ENCODE measurements around the gene MICB.
"Not testable (repeated sequence)": the region's sequence is repeated elsewhere in the genome, so short reads cannot be mapped to it uniquely, and the experiment has no call there.

The MICB gene

DNA sequence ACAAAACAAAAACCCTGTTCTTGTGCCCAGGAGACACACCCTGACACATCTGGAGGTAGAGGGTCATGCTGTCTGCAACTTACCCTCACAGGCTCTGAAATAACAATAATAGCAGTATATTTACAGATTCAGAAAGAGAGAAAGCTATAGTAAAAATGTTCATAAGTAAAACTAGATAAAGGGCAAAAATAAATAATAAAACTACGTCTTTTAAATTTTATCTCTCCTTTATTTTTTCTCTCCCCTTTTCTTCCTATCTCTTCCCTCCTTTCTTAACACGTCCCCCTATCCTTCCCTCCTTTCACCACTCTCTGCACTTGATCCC lies 4.4 kb upstream of the MICB start:
- H4K12ac ChIP-seq (ENCODE audit: low read depth, low read length); H3K9ac ChIP-seq (ENCODE audit: low read length); H2BK5ac ChIP-seq (ENCODE audit: low read depth, low read length, poor library complexity); H3K9me3 ChIP-seq (ENCODE audit: insufficient read depth, low read depth, low read length); H4K8ac ChIP-seq (ENCODE audit: low read depth, low read length); H3K4me1 ChIP-seq (ENCODE audit: control insufficient read depth in 1 of 2, insufficient read depth in 2 of 2, low read length in 2 of 2); DNase-seq; H3K18ac ChIP-seq (ENCODE audit: low read length); H3K4ac ChIP-seq (ENCODE audit: low read depth, low read length); H3K14ac ChIP-seq (ENCODE audit: low read length); H3K27ac ChIP-seq (ENCODE audit: low read depth, low read length); H3K36me3 ChIP-seq (ENCODE audit: control insufficient read depth in 1 of 2, insufficient read depth in 2 of 2, low read length in 2 of 2); H3K79me2 ChIP-seq (ENCODE audit: control insufficient read depth, insufficient read depth, low read length, poor library complexity); H2AK5ac ChIP-seq (ENCODE audit: low read length); H2BK120ac ChIP-seq (ENCODE audit: insufficient read depth, low read length, poor library complexity); H3K23ac ChIP-seq (ENCODE audit: low read length); H4K91ac ChIP-seq (ENCODE audit: low read depth, low read length); H3K4me3 ChIP-seq (ENCODE audit: low read depth, low read length); H2BK12ac ChIP-seq (ENCODE audit: low read length); H3K79me1 ChIP-seq (ENCODE audit: low read length); H2AFZ ChIP-seq (ENCODE audit: insufficient read depth, low read length, poor library complexity): not testable (repeated sequence)
- Histone ChIP-seq H3K4me2 (ENCODE audit: low read length) (peak overlapping the region; percentile 90), H3K27me3 (ENCODE audit: insufficient read depth, low read length) (peaks cover 12% of the 10 kb centered on the region)
- WGBS (ENCODE audit: extremely low coverage, insufficient coverage, insufficient read length), result 100% methylated on average over 2 of the region's 2 CpGs

- Histone ChIP-seq H3K14ac (ENCODE audit: low read length) (no peak overlapping the region), H3K18ac (ENCODE audit: low read length) (no peak overlapping the region), H4K12ac (ENCODE audit: low read depth, low read length) (no peak overlapping the region), H2BK5ac (ENCODE audit: low read depth, low read length, poor library complexity) (no peak overlapping the region), H3K36me3 (ENCODE audit: control insufficient read depth in 1 of 2, insufficient read depth in 2 of 2, low read length in 2 of 2) (no peaks in the 10 kb centered on the region), H3K4me2 (ENCODE audit: low read length) (peak overlapping the region; percentile 90), H2AK5ac (ENCODE audit: low read length) (no peak overlapping the region), H3K4ac (ENCODE audit: low read depth, low read length) (no peak overlapping the region), H3K9ac (ENCODE audit: low read length) (peak overlapping the region; percentile 63), H3K27me3 (ENCODE audit: insufficient read depth, low read length) (peaks cover 17% of the 10 kb centered on the region), H4K91ac (ENCODE audit: low read depth, low read length) (no peak overlapping the region), H3K79me2 (ENCODE audit: control insufficient read depth, insufficient read depth, low read length, poor library complexity) (no peaks in the 10 kb centered on the region), H3K23ac (ENCODE audit: low read length) (no peak overlapping the region), H2BK120ac (ENCODE audit: insufficient read depth, low read length, poor library complexity) (no peak overlapping the region), H4K8ac (ENCODE audit: low read depth, low read length) (no peak overlapping the region), H3K4me3 (ENCODE audit: low read depth, low read length) (peak overlapping the region; percentile 31), H2AFZ (ENCODE audit: insufficient read depth, low read length, poor library complexity) (no peak overlapping the region), H2BK12ac (ENCODE audit: low read length) (no peak overlapping the region), H3K27ac (ENCODE audit: low read depth, low read length) (no peak overlapping the region), H3K4me1 (ENCODE audit: control insufficient read depth in 1 of 2, insufficient read depth in 2 of 2, low read length in 2 of 2) (peaks cover 3 to 7% of the 10 kb centered on the region in 2 experiments), H3K79me1 (ENCODE audit: low read length) (no peaks in the 10 kb centered on the region), H3K9me3 (ENCODE audit: insufficient read depth, low read depth, low read length) (no peaks in the 10 kb centered on the region)
- WGBS (ENCODE audit: extremely low coverage, insufficient coverage, insufficient read length), result no CpG with 5 or more reads among the region's 58 CpGs
- peak; percentile 97 to 99 for DNase-seq
Measured at GRCh38 chr6:31493875-31494694, 3.9 kb upstream of the MICB start.

- Histone ChIP-seq H3K27ac (ENCODE audit: low read depth, low read length) (no peak overlapping the region), H4K12ac (ENCODE audit: low read depth, low read length) (no peak overlapping the region), H3K4me2 (ENCODE audit: low read length) (no peak overlapping the region), H3K23ac (ENCODE audit: low read length) (no peak overlapping the region), H3K36me3 (ENCODE audit: control insufficient read depth in 1 of 2, insufficient read depth in 2 of 2, low read length in 2 of 2) (no peaks in the 10 kb centered on the region), H3K4me3 (ENCODE audit: low read depth, low read length) (no peak overlapping the region), H4K91ac (ENCODE audit: low read depth, low read length) (no peak overlapping the region), H3K9ac (ENCODE audit: low read length) (no peak overlapping the region), H2AFZ (ENCODE audit: insufficient read depth, low read length, poor library complexity) (no peak overlapping the region), H4K8ac (ENCODE audit: low read depth, low read length) (no peak overlapping the region), H3K4ac (ENCODE audit: low read depth, low read length) (no peak overlapping the region), H2BK5ac (ENCODE audit: low read depth, low read length, poor library complexity) (no peak overlapping the region), H3K14ac (ENCODE audit: low read length) (no peak overlapping the region), H2BK120ac (ENCODE audit: insufficient read depth, low read length, poor library complexity) (no peak overlapping the region), H3K18ac (ENCODE audit: low read length) (no peak overlapping the region), H2AK5ac (ENCODE audit: low read length) (no peak overlapping the region), H3K79me2 (ENCODE audit: control insufficient read depth, insufficient read depth, low read length, poor library complexity) (no peaks in the 10 kb centered on the region), H2BK12ac (ENCODE audit: low read length) (no peak overlapping the region), H3K9me3 (ENCODE audit: insufficient read depth, low read depth, low read length) (no peaks in the 10 kb centered on the region), H3K4me1 (ENCODE audit: control insufficient read depth in 1 of 2, insufficient read depth in 2 of 2, low read length in 2 of 2) (peaks cover 3 to 7% of the 10 kb centered on the region in 2 experiments), H3K27me3 (ENCODE audit: insufficient read depth, low read length) (peaks cover 20% of the 10 kb centered on the region), H3K79me1 (ENCODE audit: low read length) (no peaks in the 10 kb centered on the region)
- no CpG with 5 or more reads among the region's 2 CpGs for WGBS (ENCODE audit: extremely low coverage, insufficient coverage, insufficient read length)
- DNase-seq, result no peak
Measured at GRCh38 chr6:31495580-31495979, 2.4 kb upstream of the MICB start.

- not testable (repeated sequence) for H3K4me3 ChIP-seq (ENCODE audit: low read depth, low read length); H3K4me1 ChIP-seq (ENCODE audit: control insufficient read depth in 1 of 2, insufficient read depth in 2 of 2, low read length in 2 of 2); H2BK12ac ChIP-seq (ENCODE audit: low read length); H3K23ac ChIP-seq (ENCODE audit: low read length); H3K18ac ChIP-seq (ENCODE audit: low read length); H3K79me1 ChIP-seq (ENCODE audit: low read length); H4K8ac ChIP-seq (ENCODE audit: low read depth, low read length); H3K79me2 ChIP-seq (ENCODE audit: control insufficient read depth, insufficient read depth, low read length, poor library complexity); H2AFZ ChIP-seq (ENCODE audit: insufficient read depth, low read length, poor library complexity); H3K27ac ChIP-seq (ENCODE audit: low read depth, low read length); H3K4ac ChIP-seq (ENCODE audit: low read depth, low read length); H3K14ac ChIP-seq (ENCODE audit: low read length); H2BK120ac ChIP-seq (ENCODE audit: insufficient read depth, low read length, poor library complexity); H4K12ac ChIP-seq (ENCODE audit: low read depth, low read length); H2AK5ac ChIP-seq (ENCODE audit: low read length); H3K36me3 ChIP-seq (ENCODE audit: control insufficient read depth in 1 of 2, insufficient read depth in 2 of 2, low read length in 2 of 2); H3K4me2 ChIP-seq (ENCODE audit: low read length); DNase-seq; H3K9ac ChIP-seq (ENCODE audit: low read length); H2BK5ac ChIP-seq (ENCODE audit: low read depth, low read length, poor library complexity); H4K91ac ChIP-seq (ENCODE audit: low read depth, low read length); H3K9me3 ChIP-seq (ENCODE audit: insufficient read depth, low read depth, low read length)
- peaks cover 20% of the 10 kb centered on the region for H3K27me3 ChIP-seq (ENCODE audit: insufficient read depth, low read length)
- WGBS (ENCODE audit: extremely low coverage, insufficient coverage, insufficient read length), result no CpG with 5 or more reads among the region's 4 CpGs
Measured at GRCh38 chr6:31496826-31497225, 1.1 kb upstream of the MICB start.

All from trophoblast cell (in vitro differentiated cells and primary cell).